ENCODE results near the gene DNAJC13.
"Not testable (repeated sequence)": the region's sequence is repeated elsewhere in the genome, so short reads cannot be mapped to it uniquely, and the experiment has no call there.

Gene DNAJC13

GRCh38 chr3:132386259-132386658, 31.0 kb upstream of the DNAJC13 start:
- peaks cover 4% of the 10 kb centered on the region for H3K9me3 ChIP-seq (ENCODE audit: insufficient read depth, low read length, severe bottlenecking)
- TF ChIP-seq EZH2 (IDR thresholded peaks at IDR 0.05; ENCODE audit: borderline replicate concordance, low read depth, low read length, severe bottlenecking): no peak
- no peak for TF ChIP-seq CTCF (IDR thresholded peaks at IDR 0.05; ENCODE audit: borderline replicate concordance, extremely low read depth, low read length, poor library complexity, severe bottlenecking)
- ATAC-seq (ENCODE audit: insufficient read depth, low read depth) (no peak), DNase-seq (no peak)
- H2AFZ ChIP-seq (ENCODE audit: low read depth, low read length): no peak overlapping the region
- H3K4me2 ChIP-seq (ENCODE audit: insufficient read depth, low read length): no peak overlapping the region
- H3K9ac ChIP-seq (ENCODE audit: low read depth, low read length): no peak overlapping the region
- H3K27ac ChIP-seq (ENCODE audit: low read length): no peak overlapping the region
- H3K4me3 ChIP-seq (ENCODE audit: low read depth in 1 of 2, low read length in 2 of 2): no peak overlapping the region
- no peaks in the 10 kb centered on the region for H3K36me3 ChIP-seq (ENCODE audit: insufficient read depth, low read length)
- no peaks in the 10 kb centered on the region for H4K20me1 ChIP-seq (ENCODE audit: insufficient read depth, low read length)
- H3K4me1 ChIP-seq (ENCODE audit: insufficient read depth, low read length): no peaks in the 10 kb centered on the region
- no peaks in the 10 kb centered on the region for H3K79me2 ChIP-seq (ENCODE audit: insufficient read depth, low read length)
- peaks cover 3% of the 10 kb centered on the region for H3K27me3 ChIP-seq (ENCODE audit: insufficient read depth, low read length, poor library complexity)

GRCh38 chr3:132392675-132393074, 24.6 kb upstream of the DNAJC13 start:
- H2AFZ ChIP-seq (ENCODE audit: low read depth, low read length); H4K20me1 ChIP-seq (ENCODE audit: insufficient read depth, low read length); H3K36me3 ChIP-seq (ENCODE audit: insufficient read depth, low read length); DNase-seq; H3K27ac ChIP-seq (ENCODE audit: low read length); H3K27me3 ChIP-seq (ENCODE audit: insufficient read depth, low read length, poor library complexity); H3K4me3 ChIP-seq (ENCODE audit: low read depth in 1 of 2, low read length in 2 of 2); H3K4me2 ChIP-seq (ENCODE audit: insufficient read depth, low read length); ATAC-seq (ENCODE audit: insufficient read depth, low read depth); H3K79me2 ChIP-seq (ENCODE audit: insufficient read depth, low read length); H3K9me3 ChIP-seq (ENCODE audit: insufficient read depth, low read length, severe bottlenecking); H3K9ac ChIP-seq (ENCODE audit: low read depth, low read length); H3K4me1 ChIP-seq (ENCODE audit: insufficient read depth, low read length): not testable (repeated sequence)

- Histone ChIP-seq H3K79me2 (ENCODE audit: insufficient read depth, low read length) (no peaks in the 10 kb centered on the region), H3K27me3 (ENCODE audit: insufficient read depth, low read length, poor library complexity) (peaks cover 8% of the 10 kb centered on the region), H3K4me3 (ENCODE audit: low read depth in 1 of 2, low read length in 2 of 2) (no peak overlapping the region), H3K27ac (ENCODE audit: low read length) (no peak overlapping the region), H3K36me3 (ENCODE audit: insufficient read depth, low read length) (no peaks in the 10 kb centered on the region), H3K9me3 (ENCODE audit: insufficient read depth, low read length, severe bottlenecking) (no peaks in the 10 kb centered on the region), H3K9ac (ENCODE audit: low read depth, low read length) (no peak overlapping the region), H3K4me1 (ENCODE audit: insufficient read depth, low read length) (no peaks in the 10 kb centered on the region), H4K20me1 (ENCODE audit: insufficient read depth, low read length) (no peaks in the 10 kb centered on the region), H3K4me2 (ENCODE audit: insufficient read depth, low read length) (no peak overlapping the region), H2AFZ (ENCODE audit: low read depth, low read length) (no peak overlapping the region)
- ATAC-seq (ENCODE audit: insufficient read depth, low read depth) (no peak), DNase-seq (no peak)
- TF ChIP-seq EZH2 (IDR thresholded peaks at IDR 0.05; ENCODE audit: borderline replicate concordance, low read depth, low read length, severe bottlenecking) (no peak), CTCF (IDR thresholded peaks at IDR 0.05; ENCODE audit: borderline replicate concordance, extremely low read depth, low read length, poor library complexity, severe bottlenecking) (no peak)
Observed at GRCh38 chr3:132394320-132394719, 23.0 kb upstream of the DNAJC13 start.

GRCh38 chr3:132395126-132395525, 22.2 kb upstream of the DNAJC13 start:
- Histone ChIP-seq H4K20me1 (ENCODE audit: insufficient read depth, low read length) (no peaks in the 10 kb centered on the region), H3K79me2 (ENCODE audit: insufficient read depth, low read length) (no peaks in the 10 kb centered on the region), H3K27me3 (ENCODE audit: insufficient read depth, low read length, poor library complexity) (peaks cover 5% of the 10 kb centered on the region), H3K4me2 (ENCODE audit: insufficient read depth, low read length) (no peak overlapping the region), H2AFZ (ENCODE audit: low read depth, low read length) (no peak overlapping the region), H3K9me3 (ENCODE audit: insufficient read depth, low read length, severe bottlenecking) (no peaks in the 10 kb centered on the region), H3K27ac (ENCODE audit: low read length) (no peak overlapping the region), H3K36me3 (ENCODE audit: insufficient read depth, low read length) (no peaks in the 10 kb centered on the region), H3K4me1 (ENCODE audit: insufficient read depth, low read length) (no peaks in the 10 kb centered on the region), H3K9ac (ENCODE audit: low read depth, low read length) (no peak overlapping the region), H3K4me3 (ENCODE audit: low read depth in 1 of 2, low read length in 2 of 2) (no peak overlapping the region)
- ATAC-seq (ENCODE audit: insufficient read depth, low read depth) (no peak), DNase-seq (no peak)
- TF ChIP-seq CTCF (IDR thresholded peaks at IDR 0.05; ENCODE audit: borderline replicate concordance, extremely low read depth, low read length, poor library complexity, severe bottlenecking) (no peak), EZH2 (IDR thresholded peaks at IDR 0.05; ENCODE audit: borderline replicate concordance, low read depth, low read length, severe bottlenecking) (no peak)
